DOHH2 (cell line): ENCODE measurements around the gene UBE2D2.

Experiments
- CTCF ChIP-seq: fragments of 200-600 bp; sonication (generic); IDR thresholded peaks from one replicate; pipeline ENCODE4 v1.5.1; 2014; ENCODE audit warnings: antibody characterized with exemption, mild to moderate bottlenecking, low read depth, low read length; ENCODE audit not compliant: poor library complexity, severe bottlenecking
- EZH2phosphoT487 ChIP-seq: fragments of 200-600 bp; sonication (generic); IDR thresholded peaks from 2 replicates; pipeline ENCODE4 v1.6.1; 2017; ENCODE audit warnings: borderline replicate concordance, mild to moderate bottlenecking, antibody characterized with exemption, low read length, moderate library complexity, mixed read lengths

GRCh38 chr5:139646111-139646510, 85.0 kb downstream of the UBE2D2 start:
- TF ChIP-seq CTCF (no peak), EZH2phosphoT487 (no peak)
